Trophoblast cell (in vitro differentiated cells and primary cell): ENCODE data around the gene MAPK7.

Experiments used
- DNase-seq, 2 donors: peaks; one replicate each; pipeline ENCODE4 v3.0.0-alpha.2; 2016
- H2AFZ ChIP-seq: 2 replicates; pipeline ENCODE4 v1.6.1; 2013; ENCODE audit warnings: low read length, moderate library complexity, mild to moderate bottlenecking; ENCODE audit not compliant: insufficient read depth, poor library complexity
- H2AK5ac ChIP-seq: 2 replicates; pipeline ENCODE4 v1.6.1; 2013; ENCODE audit warnings: mild to moderate bottlenecking, low read length
- H2BK120ac ChIP-seq: 2 replicates; pipeline ENCODE4 v1.6.1; 2013; ENCODE audit warnings: low read length, mild to moderate bottlenecking, moderate library complexity; ENCODE audit not compliant: insufficient read depth, poor library complexity
- H2BK12ac ChIP-seq: 2 replicates; pipeline ENCODE4 v1.6.1; 2013; ENCODE audit warnings: mild to moderate bottlenecking, low read length, moderate library complexity
- H2BK5ac ChIP-seq: 2 replicates; pipeline ENCODE4 v1.6.1; 2013; ENCODE audit warnings: low read length, low read depth, moderate library complexity, mild to moderate bottlenecking; ENCODE audit not compliant: poor library complexity
- H3K14ac ChIP-seq: 2 replicates; pipeline ENCODE4 v1.6.1; 2013; ENCODE audit warnings: mild to moderate bottlenecking, low read length
- H3K18ac ChIP-seq: 2 replicates; pipeline ENCODE4 v1.6.1; 2013; ENCODE audit warnings: mild to moderate bottlenecking, low read length
- H3K23ac ChIP-seq: 2 replicates; pipeline ENCODE4 v1.6.1; 2013; ENCODE audit warnings: low read length
- H3K27ac ChIP-seq: 2 replicates; pipeline ENCODE4 v1.5.1; 2013; ENCODE audit warnings: low read depth, mild to moderate bottlenecking, inconsistent platforms, low read length, moderate library complexity
- H3K27me3 ChIP-seq: 2 replicates; pipeline ENCODE4 v1.6.1; 2013; ENCODE audit warnings: inconsistent platforms, mild to moderate bottlenecking, low read length, moderate library complexity; ENCODE audit not compliant: insufficient read depth
- H3K36me3 ChIP-seq, 2 experiments: 1 replicate in 1 of 2; 2 replicates in 1 of 2; pipeline ENCODE4 v1.6.1; 2013; ENCODE audit warnings: low read length in 2 of 2, mild to moderate bottlenecking in 2 of 2, moderate library complexity in 1 of 2; ENCODE audit not compliant: insufficient read depth in 2 of 2, control insufficient read depth in 1 of 2
- H3K4ac ChIP-seq: 2 replicates; pipeline ENCODE4 v1.6.1; 2013; ENCODE audit warnings: low read depth, mild to moderate bottlenecking, low read length, moderate library complexity
- H3K4me1 ChIP-seq, 2 experiments: 1 replicate in 1 of 2; 2 replicates in 1 of 2; pipeline ENCODE4 v1.6.1; 2013; ENCODE audit warnings: low read length in 2 of 2, mild to moderate bottlenecking in 2 of 2, moderate library complexity in 1 of 2; ENCODE audit not compliant: insufficient read depth in 2 of 2, control insufficient read depth in 1 of 2
- H3K4me2 ChIP-seq: 2 replicates; pipeline ENCODE4 v1.6.1; 2013; ENCODE audit warnings: inconsistent platforms, mild to moderate bottlenecking, low read length, moderate library complexity
- H3K4me3 ChIP-seq: 2 replicates; pipeline ENCODE4 v1.5.1; 2013; ENCODE audit warnings: mild to moderate bottlenecking, low read depth, low read length, inconsistent platforms
- H3K79me1 ChIP-seq: one replicate; pipeline ENCODE4 v1.6.1; 2013; ENCODE audit warnings: low read length
- H3K79me2 ChIP-seq: 2 replicates; pipeline ENCODE4 v1.6.1; 2013; ENCODE audit warnings: low read length, mild to moderate bottlenecking; ENCODE audit not compliant: control insufficient read depth, insufficient read depth, poor library complexity
- H3K9ac ChIP-seq: 2 replicates; pipeline ENCODE4 v1.6.1; 2013; ENCODE audit warnings: mild to moderate bottlenecking, low read length
- H3K9me3 ChIP-seq: 2 replicates; pipeline ENCODE4 v1.6.1; 2013; ENCODE audit warnings: low read depth, mild to moderate bottlenecking, control low read depth, inconsistent platforms, low read length; ENCODE audit not compliant: insufficient read depth
- H4K12ac ChIP-seq: 2 replicates; pipeline ENCODE4 v1.6.1; 2013; ENCODE audit warnings: low read depth, mild to moderate bottlenecking, low read length, moderate library complexity
- H4K8ac ChIP-seq: 2 replicates; pipeline ENCODE4 v1.6.1; 2013; ENCODE audit warnings: low read depth, mild to moderate bottlenecking, low read length, moderate library complexity
- H4K91ac ChIP-seq: one replicate; pipeline ENCODE4 v1.6.1; 2013; ENCODE audit warnings: low read depth, mild to moderate bottlenecking, low read length, moderate library complexity
- WGBS: extraction: QIAGEN DNeasy Blood & Tissue Kit; methylation state at CpG from one replicate; pipeline ENCODE4 v1.1.7; 2013; ENCODE audit warnings: missing lambda C conversion rate; ENCODE audit not compliant: insufficient read length, insufficient coverage; ENCODE audit errors: extremely low coverage; 5-methylcytosine and 5-hydroxymethylcytosine counted together

The MAPK7 gene

DNA sequence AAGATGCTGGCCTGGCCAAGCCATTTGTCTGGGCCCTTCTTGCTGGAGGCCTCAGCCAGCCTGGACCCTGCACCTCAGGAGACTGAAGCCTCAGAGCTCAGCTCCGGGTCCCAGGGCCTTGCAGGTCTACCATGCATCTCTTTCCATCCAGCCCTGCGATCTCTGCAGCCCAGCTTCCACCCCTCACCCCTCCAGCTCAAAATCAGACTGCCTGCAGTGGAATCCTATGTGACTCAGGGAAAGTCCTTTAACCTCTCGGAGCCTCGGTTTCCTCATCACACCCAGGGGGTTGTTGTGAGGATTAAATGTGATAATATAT lies 12.8 kb upstream of the MAPK7 start:
- H4K8ac ChIP-seq: no peak overlapping the region
- no peak overlapping the region for H3K14ac ChIP-seq
- no peaks in the 10 kb centered on the region for H3K27me3 ChIP-seq

DNA sequence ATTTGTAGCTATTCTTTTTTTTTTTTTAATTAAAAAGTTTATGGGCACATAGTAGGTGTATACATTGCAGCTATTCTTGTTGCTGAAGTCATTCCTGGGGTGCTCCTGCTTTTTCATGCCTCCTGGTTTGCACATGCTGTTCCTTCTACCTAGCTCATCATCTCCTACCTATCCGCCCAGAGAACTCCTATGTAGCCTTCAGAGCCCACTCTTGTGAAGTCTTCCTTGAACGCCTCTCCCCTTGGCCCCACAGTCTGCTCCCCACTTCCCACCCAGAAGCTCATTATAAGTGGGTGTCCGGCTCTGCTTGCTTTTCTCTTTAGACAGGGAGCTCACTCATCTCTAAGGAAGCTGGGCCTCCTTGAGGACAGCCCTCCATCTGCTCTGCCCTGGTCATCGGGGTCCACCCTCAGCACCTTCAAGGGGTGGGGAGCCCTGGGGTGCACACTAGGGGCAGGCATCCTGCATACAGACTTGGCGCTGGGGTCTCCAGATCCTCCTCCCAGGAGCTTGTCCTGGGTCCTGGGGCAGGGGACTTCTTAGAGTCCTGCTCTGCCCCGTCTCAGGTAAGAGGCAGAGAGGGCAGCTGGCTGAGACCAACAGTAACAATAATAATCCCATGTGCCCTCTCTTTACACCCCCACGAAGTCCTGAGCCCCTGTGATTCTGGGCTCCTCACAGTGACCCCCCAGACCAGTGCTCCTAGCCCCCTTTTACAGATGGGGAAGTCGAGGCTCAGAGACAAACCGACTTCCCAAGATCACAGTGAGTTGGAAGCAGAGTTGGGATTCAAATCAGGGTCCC lies 12.3 kb upstream of the MAPK7 start:
- H3K4me2 ChIP-seq: no peak overlapping the region
- peaks cover 6% of the 10 kb centered on the region for H3K9me3 ChIP-seq
- peaks cover 2% of the 10 kb centered on the region for H3K79me2 ChIP-seq
- no CpG with 5 or more reads among the region's 9 CpGs for WGBS
- peaks cover 4 to 10% of the 10 kb centered on the region in 2 experiments for H3K4me1 ChIP-seq
- no peak overlapping the region for H2AFZ ChIP-seq
- H3K23ac ChIP-seq: no peak overlapping the region
- H4K8ac ChIP-seq: no peak overlapping the region
- no peak overlapping the region for H3K4me3 ChIP-seq
- no peak overlapping the region for H3K9ac ChIP-seq
- H3K27me3 ChIP-seq: no peaks in the 10 kb centered on the region
- no peak for DNase-seq
- no peak overlapping the region for H3K14ac ChIP-seq
- no peak overlapping the region for H4K12ac ChIP-seq
- H3K36me3 ChIP-seq: no peaks in the 10 kb centered on the region
- H2AK5ac ChIP-seq: no peak overlapping the region
- no peak overlapping the region for H2BK120ac ChIP-seq
- no peak overlapping the region for H4K91ac ChIP-seq
- H3K79me1 ChIP-seq: peaks cover 8% of the 10 kb centered on the region
- H3K18ac ChIP-seq: no peak overlapping the region
- no peak overlapping the region for H2BK5ac ChIP-seq
- no peak overlapping the region for H3K4ac ChIP-seq
- no peak overlapping the region for H3K27ac ChIP-seq
- H2BK12ac ChIP-seq: no peak overlapping the region

More for the DNA sequence above, 12.8 kb upstream of the MAPK7 start:
- Histone ChIP-seq H3K36me3 (no peaks in the 10 kb centered on the region), H4K91ac (no peak overlapping the region), H3K79me2 (peaks cover 2% of the 10 kb centered on the region), H2BK120ac (no peak overlapping the region), H3K9ac (no peak overlapping the region), H3K27ac (no peak overlapping the region), H2BK5ac (no peak overlapping the region), H2AK5ac (no peak overlapping the region), H3K79me1 (peaks cover 8% of the 10 kb centered on the region), H2BK12ac (no peak overlapping the region), H4K12ac (no peak overlapping the region), H3K4me2 (no peak overlapping the region), H3K4ac (no peak overlapping the region), H3K4me3 (no peak overlapping the region), H3K4me1 (peaks cover 4 to 6% of the 10 kb centered on the region in 2 experiments), H3K18ac (no peak overlapping the region), H3K9me3 (peaks cover 2% of the 10 kb centered on the region), H2AFZ (no peak overlapping the region), H3K23ac (no peak overlapping the region)
- no peak for DNase-seq
- WGBS: no CpG with 5 or more reads among the region's 4 CpGs

DNA sequence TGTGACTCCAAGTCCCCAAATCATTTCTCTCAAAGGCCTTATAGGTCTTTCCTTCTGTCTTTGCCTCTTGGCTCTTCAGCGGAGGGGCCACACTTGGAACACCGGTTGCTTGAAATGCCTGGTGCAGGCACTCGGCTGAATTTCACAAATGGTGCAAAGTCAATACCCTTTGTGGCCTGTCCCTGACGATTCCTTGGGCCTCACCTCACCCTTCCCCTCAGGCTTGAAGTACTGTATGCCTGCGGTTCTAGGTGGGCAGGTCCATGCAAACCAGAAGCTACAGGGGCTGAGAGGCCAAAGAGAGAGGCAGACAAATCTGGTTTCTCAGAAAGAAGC lies 11.7 kb upstream of the MAPK7 start:
- H3K79me2 ChIP-seq: peaks cover 2% of the 10 kb centered on the region
- no peak overlapping the region for H4K12ac ChIP-seq
- H2AFZ ChIP-seq: no peak overlapping the region
- no peak overlapping the region for H2BK5ac ChIP-seq
- no peak overlapping the region for H3K23ac ChIP-seq
- H3K18ac ChIP-seq: no peak overlapping the region
- no peak overlapping the region for H4K91ac ChIP-seq
- peaks cover 4% of the 10 kb centered on the region for H3K9me3 ChIP-seq
- no peak overlapping the region for H3K4me2 ChIP-seq
- no peak for DNase-seq
- no peak overlapping the region for H2BK12ac ChIP-seq
- no peak overlapping the region for H3K27ac ChIP-seq
- H3K36me3 ChIP-seq: no peaks in the 10 kb centered on the region
- WGBS: no CpG with 5 or more reads among the region's 5 CpGs
- no peaks in the 10 kb centered on the region for H3K27me3 ChIP-seq
- no peak overlapping the region for H3K4ac ChIP-seq
- H3K4me3 ChIP-seq: no peak overlapping the region
- peaks cover 4 to 10% of the 10 kb centered on the region in 2 experiments for H3K4me1 ChIP-seq
- no peak overlapping the region for H3K14ac ChIP-seq
- no peak overlapping the region for H3K9ac ChIP-seq
- no peak overlapping the region for H2AK5ac ChIP-seq
- H2BK120ac ChIP-seq: no peak overlapping the region
- no peak overlapping the region for H4K8ac ChIP-seq
- H3K79me1 ChIP-seq: peaks cover 8% of the 10 kb centered on the region

DNA sequence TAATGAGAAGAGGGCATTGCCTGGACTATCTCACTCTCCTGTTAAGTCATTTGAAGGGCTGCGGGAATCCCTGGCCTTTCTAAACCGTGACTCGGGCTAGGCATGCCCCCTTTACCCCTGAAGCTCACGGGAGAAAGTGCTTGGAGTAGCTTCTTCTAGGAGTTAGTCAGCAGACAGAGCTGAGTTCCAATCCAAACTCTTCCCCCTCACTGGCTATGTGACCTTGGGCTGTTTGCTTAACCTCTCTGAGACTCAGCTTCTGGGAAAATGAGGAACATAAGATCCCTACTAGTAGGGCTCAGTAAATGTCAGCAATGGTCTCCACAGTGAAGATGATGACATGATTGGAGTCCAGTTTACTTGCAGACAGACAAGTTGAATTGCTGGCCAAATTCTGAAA lies 10.1 kb upstream of the MAPK7 start:
- Histone ChIP-seq H3K27ac (no peak overlapping the region), H4K91ac (no peak overlapping the region), H2BK5ac (no peak overlapping the region), H3K27me3 (no peaks in the 10 kb centered on the region), H2AK5ac (no peak overlapping the region), H2BK12ac (no peak overlapping the region), H2AFZ (no peak overlapping the region), H3K4me3 (no peak overlapping the region), H4K12ac (no peak overlapping the region), H3K9me3 (peaks cover 4% of the 10 kb centered on the region), H3K79me2 (no peaks in the 10 kb centered on the region), H3K14ac (no peak overlapping the region), H3K9ac (no peak overlapping the region), H4K8ac (no peak overlapping the region), H3K18ac (no peak overlapping the region), H3K36me3 (no peaks in the 10 kb centered on the region), H3K23ac (no peak overlapping the region), H3K79me1 (no peaks in the 10 kb centered on the region), H3K4ac (no peak overlapping the region), H3K4me2 (no peak overlapping the region), H3K4me1 (peaks cover 0 to 6% of the 10 kb centered on the region in 2 experiments), H2BK120ac (no peak overlapping the region)
- DNase-seq: no peak
- WGBS: no CpG with 5 or more reads among the region's 4 CpGs
